ENCODE measurements around the gene SCARB1.

The SCARB1 gene

GRCh38 chr12:124808272-124808671 is 55.4 kb downstream of the SCARB1 start:
- TF ChIP-seq CTCF (IDR thresholded peaks at IDR 0.05; ENCODE audit: insufficient read depth, low read length): no peak
- no peak for TF ChIP-seq REST (IDR thresholded peaks at IDR 0.05; ENCODE audit: insufficient replicate concordance, low read depth)
- TF ChIP-seq POLR2AphosphoS5 (IDR thresholded peaks at IDR 0.05; ENCODE audit: low read depth): no peak
- no peak for TF ChIP-seq SPI1 (IDR thresholded peaks at IDR 0.05; ENCODE audit: borderline replicate concordance, low read depth)
- TF ChIP-seq GABPA (IDR thresholded peaks at IDR 0.05; ENCODE audit: low read depth): no peak
- DNase-seq (ENCODE audit: low read depth in 1 of 2, low spot score in 1 of 2): no peak
- H3K4me3 ChIP-seq (replicated peaks; ENCODE audit: insufficient read depth, low read length): no peak overlapping the region
- H3K27ac ChIP-seq (replicated peaks): no peak overlapping the region
- no peaks in the 10 kb centered on the region for H3K27me3 ChIP-seq (ENCODE audit: insufficient read depth, poor library complexity, severe bottlenecking)

- Histone ChIP-seq H3K4me3 (replicated peaks; ENCODE audit: insufficient read depth, low read length) (no peak overlapping the region), H3K27me3 (ENCODE audit: insufficient read depth, poor library complexity, severe bottlenecking) (no peaks in the 10 kb centered on the region), H3K27ac (replicated peaks) (no peak overlapping the region)
- TF ChIP-seq SPI1 (IDR thresholded peaks at IDR 0.05; ENCODE audit: borderline replicate concordance, low read depth) (no peak), GABPA (IDR thresholded peaks at IDR 0.05; ENCODE audit: low read depth) (no peak), REST (IDR thresholded peaks at IDR 0.05; ENCODE audit: insufficient replicate concordance, low read depth) (no peak), CTCF (IDR thresholded peaks at IDR 0.05; ENCODE audit: insufficient read depth, low read length) (no peak), POLR2AphosphoS5 (IDR thresholded peaks at IDR 0.05; ENCODE audit: low read depth) (no peak)
- no peak for DNase-seq (ENCODE audit: low read depth in 1 of 2, low spot score in 1 of 2)
These were observed 57.6 kb downstream of the SCARB1 start for GRCh38 chr12:124805876-124806668.

GRCh38 chr12:124805050-124805449 is 58.6 kb downstream of the SCARB1 start:
- H3K4me3 ChIP-seq (replicated peaks; ENCODE audit: insufficient read depth, low read length): no peak overlapping the region
- TF ChIP-seq REST (IDR thresholded peaks at IDR 0.05; ENCODE audit: insufficient replicate concordance, low read depth): no peak
- peak; percentile 26; the same call in 1 of the 2 replicates for TF ChIP-seq SPI1 (IDR thresholded peaks at IDR 0.05; ENCODE audit: borderline replicate concordance, low read depth)
- H3K27me3 ChIP-seq (ENCODE audit: insufficient read depth, poor library complexity, severe bottlenecking): no peaks in the 10 kb centered on the region
- DNase-seq (ENCODE audit: low read depth in 1 of 2, low spot score in 1 of 2): no peak
- H3K27ac ChIP-seq (replicated peaks): no peak overlapping the region

Measured in HL-60 (cell line).